CD4-positive, alpha-beta T cell (primary cell): ENCODE data around the gene CXCL14. TPM values are rescaled to one million over a fixed set of nuclear protein-coding genes. Genes with fewer than 3 reads are reported as not detected.

Source experiments
- ATAC-seq: fragments of 200-7000 bp; cut with Tn5 transposase; one replicate; pipeline ENCODE4 v1.10.0; 2022; ENCODE audit warnings: mild to moderate bottlenecking; ENCODE audit not compliant: poor library complexity
- CTCF ChIA-PET: fragments of 350-600 bp; sonication (Branson Sonifier 250); formaldehyde crosslinking; loops from one replicate; lab custom pipeline; 2021; ENCODE audit warnings: antibody characterized with exemption, inconsistent platforms; lab: Charles Lee
- POLR2A ChIA-PET: fragments of 350-600 bp; sonication (Branson Sonifier 250); formaldehyde crosslinking; loops from one replicate; lab custom pipeline; 2021; ENCODE audit warnings: antibody characterized with exemption, inconsistent platforms; lab: Charles Lee
- DNase-seq, 14 experiments: peaks; one replicate each; pipeline ENCODE4 v3.0.0-alpha.2; 2013 to 2020; ENCODE audit warnings: mixed read lengths in 2 of 14
- H3K27ac ChIP-seq, 2 donors: one replicate each; pipeline versions ENCODE4 v1.5.1 to v1.7.0; 2013; ENCODE audit warnings: low read length in 2 of 2, low read depth in 1 of 2, mild to moderate bottlenecking in 1 of 2
- H3K27me3 ChIP-seq, 2 experiments: 1 replicate in 1 of 2; 2 replicates in 1 of 2; pipeline versions ENCODE4 v1.6.1 to v1.7.0; 2013; ENCODE audit warnings: low read length in 2 of 2, control low read depth in 1 of 2, mild to moderate bottlenecking in 1 of 2, moderate library complexity in 1 of 2; ENCODE audit not compliant: insufficient read depth in 2 of 2, control insufficient read depth in 1 of 2
- H3K36me3 ChIP-seq: one replicate; pipeline ENCODE4 v1.6.1; 2013; ENCODE audit warnings: low read length, control low read depth; ENCODE audit not compliant: insufficient read depth
- H3K4me1 ChIP-seq: one replicate; pipeline ENCODE4 v1.6.1; 2013; ENCODE audit warnings: low read length, control low read depth; ENCODE audit not compliant: insufficient read depth
- H3K4me3 ChIP-seq: one replicate; pipeline ENCODE4 v1.5.1; 2013; ENCODE audit warnings: mild to moderate bottlenecking, low read length, moderate library complexity
- H3K9me3 ChIP-seq, 2 experiments: 1 replicate in 1 of 2; 2 replicates in 1 of 2; pipeline versions ENCODE4 v1.6.1 to v1.7.0; 2013; ENCODE audit warnings: low read length in 2 of 2, mild to moderate bottlenecking in 2 of 2, control low read depth in 1 of 2, moderate library complexity in 1 of 2; ENCODE audit not compliant: control insufficient read depth in 1 of 2, insufficient read depth in 1 of 2
- H3K27ac Mint-ChIP-seq: one replicate; pipeline ENCODE4 v1.8.0; 2020; ENCODE audit warnings: mixed read lengths
- H3K27me3 Mint-ChIP-seq: one replicate; pipeline ENCODE4 v1.8.0; 2021; ENCODE audit warnings: mixed read lengths
- H3K36me3 Mint-ChIP-seq: one replicate; pipeline ENCODE4 v1.8.0; 2021; ENCODE audit warnings: low read depth, mixed read lengths
- H3K4me1 Mint-ChIP-seq: one replicate; pipeline ENCODE4 v1.8.0; 2021; ENCODE audit warnings: low read depth, mixed read lengths
- H3K4me3 Mint-ChIP-seq: one replicate; pipeline ENCODE4 v1.8.0; 2020; ENCODE audit warnings: mild to moderate bottlenecking, mixed read lengths
- H3K9me3 Mint-ChIP-seq: one replicate; pipeline ENCODE4 v1.8.0; 2020; ENCODE audit warnings: mixed read lengths
- intact Hi-C, 2 experiments: fragments of 100-400 bp; cut with DNase I in 1 of 2; cut with micrococcal nuclease in 1 of 2; formaldehyde crosslinking; loops; one replicate each; pipeline versions ENCODE4 v1.15.1 to v1.9.0; 2023 to 2025; cut with DNase I, micrococcal nuclease
- total RNA-seq, 174 experiments: library from RNA in 2 of 174; stranded (reverse) in 2 of 174; gene quantifications; one replicate each; pipeline ENCODE4 v1.2.3 and lab custom pipeline; 2021 to 2026
- TF ChIP-seq, protein P1 (sequence below): fragments of 200-600 bp; IDR thresholded peaks from one replicate; pipeline ENCODE4 v1.8.0; 2022; ENCODE audit warnings: antibody characterized with exemption, mild to moderate bottlenecking

CXCL14 gene
- total RNA-seq, 2 experiments from 2014 or later = not detected

DNA sequence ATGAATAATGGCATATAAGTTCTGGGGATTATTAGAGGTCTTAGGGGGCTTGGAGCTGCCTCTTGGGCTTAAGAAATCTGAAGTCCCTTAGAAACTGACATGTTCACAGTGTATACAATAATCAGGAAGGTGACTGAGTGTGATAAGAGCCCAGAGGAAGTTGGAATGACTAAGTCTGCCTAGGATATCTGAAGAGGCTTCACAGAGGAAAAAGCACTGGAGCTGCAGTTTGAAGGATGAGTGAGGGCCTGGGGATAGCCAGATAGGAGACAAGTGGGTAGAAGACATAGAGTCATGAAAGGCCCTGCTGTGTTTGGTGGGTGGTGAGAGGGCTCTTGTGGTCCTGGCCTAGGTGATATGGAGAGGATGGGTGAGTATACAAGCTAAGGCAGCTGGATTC is 51.9 kb downstream of the CXCL14 start:
- Histone ChIP-seq H3K36me3 (no peaks in the 10 kb centered on the region), H3K27ac (no peak overlapping the region), H3K27me3 (peaks cover 26 to 28% of the 10 kb centered on the region in 2 experiments), H3K9me3 (peaks cover 0 to 6% of the 10 kb centered on the region in 2 experiments), H3K4me3 (no peak overlapping the region), H3K4me1 (no peaks in the 10 kb centered on the region)
- CTCF ChIA-PET = no interaction called here
- no peaks in the 10 kb centered on the region for H3K4me1 Mint-ChIP-seq
- TF ChIP-seq, protein P1, sequence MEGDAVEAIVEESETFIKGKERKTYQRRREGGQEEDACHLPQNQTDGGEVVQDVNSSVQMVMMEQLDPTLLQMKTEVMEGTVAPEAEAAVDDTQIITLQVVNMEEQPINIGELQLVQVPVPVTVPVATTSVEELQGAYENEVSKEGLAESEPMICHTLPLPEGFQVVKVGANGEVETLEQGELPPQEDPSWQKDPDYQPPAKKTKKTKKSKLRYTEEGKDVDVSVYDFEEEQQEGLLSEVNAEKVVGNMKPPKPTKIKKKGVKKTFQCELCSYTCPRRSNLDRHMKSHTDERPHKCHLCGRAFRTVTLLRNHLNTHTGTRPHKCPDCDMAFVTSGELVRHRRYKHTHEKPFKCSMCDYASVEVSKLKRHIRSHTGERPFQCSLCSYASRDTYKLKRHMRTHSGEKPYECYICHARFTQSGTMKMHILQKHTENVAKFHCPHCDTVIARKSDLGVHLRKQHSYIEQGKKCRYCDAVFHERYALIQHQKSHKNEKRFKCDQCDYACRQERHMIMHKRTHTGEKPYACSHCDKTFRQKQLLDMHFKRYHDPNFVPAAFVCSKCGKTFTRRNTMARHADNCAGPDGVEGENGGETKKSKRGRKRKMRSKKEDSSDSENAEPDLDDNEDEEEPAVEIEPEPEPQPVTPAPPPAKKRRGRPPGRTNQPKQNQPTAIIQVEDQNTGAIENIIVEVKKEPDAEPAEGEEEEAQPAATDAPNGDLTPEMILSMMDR = no peak
- peaks cover 82% of the 10 kb centered on the region for H3K27me3 Mint-ChIP-seq
- H3K27ac Mint-ChIP-seq = no peak overlapping the region
- POLR2A ChIA-PET = no interaction called here
- H3K4me3 Mint-ChIP-seq = no peak overlapping the region
- H3K9me3 Mint-ChIP-seq = no peaks in the 10 kb centered on the region
- DNase-seq (no peak), ATAC-seq (no peak)
- H3K36me3 Mint-ChIP-seq = no peaks in the 10 kb centered on the region
- intact Hi-C loops = no loop called here

- H3K4me3 ChIP-seq = no peak overlapping the region
- ATAC-seq (no peak), DNase-seq (no peak)
- Mint-ChIP-seq H3K27me3 (peaks cover 72% of the 10 kb centered on the region), H3K9me3 (no peaks in the 10 kb centered on the region), H3K4me1 (no peaks in the 10 kb centered on the region), H3K4me3 (no peak overlapping the region), H3K27ac (no peak overlapping the region), H3K36me3 (no peaks in the 10 kb centered on the region)
- peaks cover 17 to 24% of the 10 kb centered on the region in 2 experiments for H3K27me3 ChIP-seq
- no peaks in the 10 kb centered on the region for H3K36me3 ChIP-seq
- no peaks in the 10 kb centered on the region for H3K4me1 ChIP-seq
- H3K27ac ChIP-seq = no peak overlapping the region
- peaks cover 0 to 6% of the 10 kb centered on the region in 2 experiments for H3K9me3 ChIP-seq
- intact Hi-C loops = no loop called here
- POLR2A ChIA-PET = no interaction called here
- TF ChIP-seq, protein P1 = no peak
- CTCF ChIA-PET = no interaction called here
Observed at GRCh38 chr5:135521964-135522363, 56.8 kb downstream of the CXCL14 start.

Other genes with a start within 250 kb of the CXCL14 start
- gene MACROH2A1, start 179.8 kb downstream of the CXCL14 start, total RNA-seq = 100 to 1,000 TPM; 114 to 120 TPM
- under 1 TPM in 1 of 2 experiments, not detected in 1; 0.08 TPM for gene DCANP1, start 131.6 kb downstream of the CXCL14 start, total RNA-seq
- gene TIFAB, start 126.6 kb downstream of the CXCL14 start, total RNA-seq = under 1 TPM in 1 of 2 experiments, not detected in 1; 0.11 TPM
- gene NEUROG1, start 43.0 kb downstream of the CXCL14 start, total RNA-seq = not detected